Stimulated activated naive B cell treated with anti-CD40 and anti-IgM and Interleukin-4, amounts not matched to agents 10 μg/mL and 1 μg/mL and 100 μg/mL, for 72 hours (primary cell): ENCODE measurements around the gene CYP4Z1.
"Not testable (repeated sequence)": the region's sequence is repeated elsewhere in the genome, so short reads cannot be mapped to it uniquely, and the experiment has no call there.

Experiments
- ATAC-seq, 2 donors: fragments of 150-1000 bp; cut with Tn5 transposase; replicated peaks; 2 replicates each; pipeline ENCODE4 v1.10.0; 2021; ENCODE audit warnings: moderate library complexity in 1 of 2
- DNase-seq: peaks from one replicate; pipeline ENCODE4 v3.0.0; 2021
- H3K27ac Mint-ChIP-seq: one replicate; pipeline ENCODE4 v1.8.0; 2022; ENCODE audit warnings: mild to moderate bottlenecking, mixed read lengths
- H3K27me3 Mint-ChIP-seq, 2 donors: one replicate each; pipeline ENCODE4 v1.8.0; 2022; ENCODE audit warnings: mixed read lengths in 2 of 2
- H3K36me3 Mint-ChIP-seq, 2 donors: one replicate each; pipeline ENCODE4 v1.8.0; 2022; ENCODE audit warnings: mixed read lengths in 2 of 2, mild to moderate bottlenecking in 1 of 2
- H3K4me1 Mint-ChIP-seq, 2 donors: one replicate each; pipeline ENCODE4 v1.8.0; 2022; ENCODE audit warnings: mixed read lengths in 2 of 2, mild to moderate bottlenecking in 1 of 2
- H3K4me3 Mint-ChIP-seq, 2 donors: one replicate each; pipeline ENCODE4 v1.8.0; 2022; ENCODE audit warnings: mild to moderate bottlenecking in 2 of 2, mixed read lengths in 2 of 2, moderate library complexity in 1 of 2
- H3K9me3 Mint-ChIP-seq, 2 donors: one replicate each; pipeline ENCODE4 v1.8.0; 2022; ENCODE audit warnings: mixed read lengths in 2 of 2, mild to moderate bottlenecking in 1 of 2

Gene CYP4Z1

GRCh38 chr1:47067097-47067594, at the start of gene CYP4Z1:
Gene CYP4Z1 (plus strand): TSS chr1:47067231. CDS start chr1:47067491, 260 bp downstream.
- no peak for ATAC-seq
- H3K4me1 Mint-ChIP-seq = no peaks in the 10 kb centered on the region
- H3K27me3 Mint-ChIP-seq = peaks cover 9 to 17% of the 10 kb centered on the region in 2 donors
- H3K4me3 Mint-ChIP-seq = no peak within 1 kb of the TSS
- no peaks in the 10 kb centered on the region for H3K9me3 Mint-ChIP-seq
- H3K36me3 Mint-ChIP-seq = no peaks in the 10 kb centered on the region
- H3K27ac Mint-ChIP-seq = no peak within 1 kb of the TSS
- no peak for DNase-seq

DNA sequence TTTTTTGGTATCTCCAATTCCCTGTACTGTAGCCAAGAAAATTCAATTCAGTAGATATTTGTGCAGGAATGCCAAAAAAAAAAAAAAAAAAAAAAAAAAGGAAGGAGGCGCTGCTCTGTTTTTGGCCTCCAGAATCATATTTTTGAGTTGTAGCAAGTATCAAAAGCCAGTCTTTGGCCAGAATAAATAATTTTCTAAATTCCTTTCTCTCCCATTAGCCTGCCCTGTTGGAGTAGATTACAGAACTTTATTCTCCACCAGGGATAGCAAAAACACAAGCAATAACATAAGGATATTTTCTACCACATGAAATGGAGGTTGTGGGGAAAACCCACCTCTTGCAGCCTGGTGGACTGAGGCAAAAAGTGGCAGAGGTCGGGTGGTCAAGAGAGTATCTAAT, 46.0 kb upstream of the CYP4Z1 start:
- H3K36me3 Mint-ChIP-seq = no peaks in the 10 kb centered on the region
- DNase-seq = no peak
- peaks cover 34 to 52% of the 10 kb centered on the region in 2 donors for H3K27me3 Mint-ChIP-seq
- H3K4me1 Mint-ChIP-seq = no peaks in the 10 kb centered on the region
- no peak overlapping the region for H3K27ac Mint-ChIP-seq
- H3K9me3 Mint-ChIP-seq = peaks cover 0 to 1% of the 10 kb centered on the region in 2 donors
- no peak overlapping the region for H3K4me3 Mint-ChIP-seq
- no peak for ATAC-seq

DNA sequence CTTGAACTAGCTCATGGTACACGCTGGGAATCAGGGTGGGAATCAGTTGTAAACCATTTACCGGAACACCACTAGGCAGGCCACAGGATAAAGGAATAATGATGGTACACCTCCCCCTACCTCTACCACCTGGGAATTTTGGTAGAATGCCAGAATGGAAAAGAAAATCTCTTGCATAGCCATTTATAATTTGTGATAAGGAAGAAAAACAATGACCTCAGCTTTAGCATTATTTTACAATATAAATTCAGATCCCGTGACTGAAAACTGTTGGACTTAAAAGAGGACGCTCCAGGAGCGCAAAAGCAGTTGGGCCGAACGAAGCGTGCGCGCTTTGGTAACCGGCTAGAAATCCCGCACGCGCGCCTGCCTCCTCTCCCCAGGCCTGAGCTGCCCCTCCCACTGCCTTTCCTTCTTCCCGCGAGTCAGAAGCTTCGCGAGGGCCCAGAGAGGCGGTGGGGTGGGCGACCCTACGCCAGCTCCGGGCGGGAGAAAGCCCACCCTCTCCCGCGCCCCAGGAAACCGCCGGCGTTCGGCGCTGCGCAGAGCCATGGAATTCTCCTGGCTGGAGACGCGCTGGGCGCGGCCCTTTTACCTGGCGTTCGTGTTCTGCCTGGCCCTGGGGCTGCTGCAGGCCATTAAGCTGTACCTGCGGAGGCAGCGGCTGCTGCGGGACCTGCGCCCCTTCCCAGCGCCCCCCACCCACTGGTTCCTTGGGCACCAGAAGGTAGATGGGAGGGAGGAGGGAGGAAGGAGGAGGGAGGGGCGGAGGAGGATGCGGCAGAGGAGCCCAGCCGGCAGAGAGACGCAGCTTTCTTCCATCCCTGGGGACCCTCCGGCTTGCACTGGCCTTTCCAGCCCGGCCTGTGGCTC, 43.5 kb upstream of the CYP4Z1 start, which contains the start of gene CYP4X1:
TSS of gene CYP4X1 (plus strand) at position 402 of the 873 bp plus-strand sequence. CDS start at position 551, 149 bp downstream.
- H3K4me3 Mint-ChIP-seq = no peak within 1 kb of the TSS
- H3K27me3 Mint-ChIP-seq = peaks cover 30 to 57% of the 10 kb centered on the region in 2 donors
- ATAC-seq (no peak), DNase-seq (no peak)
- no peaks in the 10 kb centered on the region for H3K9me3 Mint-ChIP-seq
- no peaks in the 10 kb centered on the region for H3K36me3 Mint-ChIP-seq
- no peak within 1 kb of the TSS for H3K27ac Mint-ChIP-seq
- H3K4me1 Mint-ChIP-seq = no peaks in the 10 kb centered on the region

DNA sequence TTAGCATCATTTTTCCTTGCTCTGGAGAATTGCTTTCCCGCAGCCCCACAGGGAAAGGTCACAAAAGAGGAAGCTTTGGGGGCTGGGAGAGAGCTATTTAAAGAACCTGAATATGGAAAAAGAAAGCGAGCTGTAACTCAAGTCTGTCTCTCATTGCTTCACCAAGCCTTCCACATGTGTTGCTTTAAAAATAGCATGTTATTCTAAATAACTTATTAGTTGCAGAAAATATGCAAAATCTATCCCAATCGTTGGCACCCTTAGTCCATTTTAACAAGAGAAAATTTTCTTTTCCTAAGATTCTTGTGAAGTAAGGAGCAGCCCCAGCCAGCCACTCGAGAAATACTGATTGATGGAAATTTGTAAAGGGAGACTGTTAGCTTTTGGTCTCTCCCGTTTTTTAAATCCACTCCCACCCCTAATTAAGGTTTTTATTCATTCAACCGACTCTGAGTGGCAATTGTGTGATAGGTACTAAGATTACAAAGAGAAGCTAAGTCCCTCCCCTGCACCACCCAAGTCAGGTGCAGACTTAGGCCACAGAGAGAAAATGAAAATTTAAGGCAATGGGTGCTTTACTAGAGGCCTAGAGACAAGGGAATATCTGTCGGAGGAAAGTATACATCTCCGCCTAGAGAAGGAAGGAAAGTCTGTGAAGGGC, 42.8 kb upstream of the CYP4Z1 start:
- no peak for ATAC-seq
- H3K9me3 Mint-ChIP-seq = no peaks in the 10 kb centered on the region
- peaks cover 32 to 57% of the 10 kb centered on the region in 2 donors for H3K27me3 Mint-ChIP-seq
- DNase-seq = no peak
- no peaks in the 10 kb centered on the region for H3K36me3 Mint-ChIP-seq
- no peaks in the 10 kb centered on the region for H3K4me1 Mint-ChIP-seq
- H3K27ac Mint-ChIP-seq = no peak overlapping the region
- no peak overlapping the region for H3K4me3 Mint-ChIP-seq

GRCh38 chr1:47030170-47030805, 36.7 kb upstream of the CYP4Z1 start:
- no peaks in the 10 kb centered on the region for H3K4me1 Mint-ChIP-seq
- no peak overlapping the region for H3K27ac Mint-ChIP-seq
- ATAC-seq (no peak), DNase-seq (no peak)
- H3K9me3 Mint-ChIP-seq = no peaks in the 10 kb centered on the region
- H3K36me3 Mint-ChIP-seq = no peaks in the 10 kb centered on the region
- no peak overlapping the region for H3K4me3 Mint-ChIP-seq
- peaks cover 14 to 37% of the 10 kb centered on the region in 2 donors for H3K27me3 Mint-ChIP-seq

GRCh38 chr1:47031059-47031458, 36.0 kb upstream of the CYP4Z1 start:
- Mint-ChIP-seq H3K27ac (no peak overlapping the region), H3K4me3 (no peak overlapping the region), H3K9me3 (no peaks in the 10 kb centered on the region), H3K36me3 (no peaks in the 10 kb centered on the region), H3K4me1 (no peaks in the 10 kb centered on the region), H3K27me3 (peaks cover 12 to 30% of the 10 kb centered on the region in 2 donors)
- no peak for ATAC-seq
- no peak for DNase-seq

GRCh38 chr1:47031585-47031984, 35.4 kb upstream of the CYP4Z1 start:
- H3K4me3 Mint-ChIP-seq = no peak overlapping the region
- H3K27me3 Mint-ChIP-seq = peaks cover 12 to 30% of the 10 kb centered on the region in 2 donors
- H3K36me3 Mint-ChIP-seq = no peaks in the 10 kb centered on the region
- no peak for ATAC-seq
- no peak overlapping the region for H3K27ac Mint-ChIP-seq
- H3K4me1 Mint-ChIP-seq = no peaks in the 10 kb centered on the region
- no peaks in the 10 kb centered on the region for H3K9me3 Mint-ChIP-seq
- DNase-seq = no peak

DNA sequence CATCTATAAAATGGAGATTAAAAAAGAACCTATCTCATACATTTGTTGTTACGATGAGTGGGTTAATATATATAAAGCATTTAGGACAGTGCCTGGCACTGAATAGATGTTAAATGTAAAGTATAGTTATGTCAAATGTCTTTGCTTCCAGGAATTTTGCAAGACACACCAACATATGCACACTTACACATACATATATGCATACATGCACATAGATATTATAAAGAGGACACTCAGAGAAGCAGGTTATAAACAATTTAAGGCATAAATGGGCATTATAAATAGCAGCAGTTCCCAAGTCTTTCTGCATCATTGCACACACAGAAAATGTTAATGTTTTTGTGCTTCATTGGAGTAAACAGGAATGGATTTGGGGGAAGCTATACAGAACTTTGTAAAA, 30.3 kb upstream of the CYP4Z1 start:
- Mint-ChIP-seq H3K4me1 (no peaks in the 10 kb centered on the region), H3K36me3 (no peaks in the 10 kb centered on the region), H3K9me3 (no peaks in the 10 kb centered on the region), H3K4me3 (no peak overlapping the region), H3K27ac (no peak overlapping the region), H3K27me3 (peaks cover 7 to 12% of the 10 kb centered on the region in 2 donors)
- no peak for ATAC-seq
- no peak for DNase-seq

DNA sequence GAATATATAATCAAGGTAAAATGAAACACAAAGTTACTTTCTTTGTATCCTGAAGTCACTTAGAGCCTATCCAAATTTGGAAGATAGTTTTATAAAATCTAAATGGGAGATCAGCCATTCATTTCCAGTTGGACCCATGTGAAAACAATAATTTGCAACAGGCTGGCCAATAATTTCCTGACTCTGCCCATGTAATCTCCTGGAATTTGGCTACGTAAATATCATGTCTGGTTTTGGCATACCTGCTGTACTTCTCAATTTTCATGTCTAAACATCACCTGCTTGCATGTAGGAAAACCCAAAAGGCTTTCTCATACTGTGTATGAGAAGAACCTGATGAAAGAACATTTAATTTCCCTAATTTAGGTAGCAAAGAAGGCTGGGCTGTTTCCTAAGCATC, 7.7 kb upstream of the CYP4Z1 start:
- Mint-ChIP-seq H3K27ac (no peak overlapping the region), H3K36me3 (peaks cover 0 to 4% of the 10 kb centered on the region in 2 donors), H3K4me1 (no peaks in the 10 kb centered on the region), H3K9me3 (peaks cover 8 to 9% of the 10 kb centered on the region in 2 donors), H3K4me3 (no peak overlapping the region), H3K27me3 (peaks cover 21 to 46% of the 10 kb centered on the region in 2 donors)
- ATAC-seq = no peak
- no peak for DNase-seq

GRCh38 chr1:47069080-47069479, 2.0 kb downstream of the CYP4Z1 start:
- not testable (repeated sequence) for H3K4me1 Mint-ChIP-seq, H3K36me3 Mint-ChIP-seq, H3K9me3 Mint-ChIP-seq, H3K4me3 Mint-ChIP-seq, ATAC-seq, H3K27ac Mint-ChIP-seq, DNase-seq, H3K27me3 Mint-ChIP-seq

DNA sequence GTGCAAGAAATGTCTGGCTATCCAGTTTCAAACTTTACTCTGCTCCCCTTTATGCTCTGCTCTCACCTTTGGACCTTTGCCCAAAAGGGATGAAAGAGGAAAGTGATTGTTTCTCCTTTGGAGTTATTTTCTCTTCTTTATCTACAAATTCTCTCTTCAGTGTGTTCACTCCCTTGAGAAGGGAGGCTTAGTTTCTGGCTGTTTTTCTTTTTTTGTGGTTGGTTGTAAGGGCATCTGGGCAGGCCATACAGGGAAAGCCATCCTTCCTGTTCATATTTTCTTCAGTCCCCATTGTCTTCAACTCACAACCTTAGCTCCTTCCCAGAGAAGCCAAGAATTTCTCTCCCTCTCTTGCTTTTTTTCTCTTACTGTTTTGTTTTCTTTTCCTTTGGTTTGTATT, 2.5 kb downstream of the CYP4Z1 start:
- not testable (repeated sequence) for H3K9me3 Mint-ChIP-seq, H3K4me1 Mint-ChIP-seq, ATAC-seq, H3K36me3 Mint-ChIP-seq, H3K27ac Mint-ChIP-seq, DNase-seq, H3K4me3 Mint-ChIP-seq, H3K27me3 Mint-ChIP-seq

DNA sequence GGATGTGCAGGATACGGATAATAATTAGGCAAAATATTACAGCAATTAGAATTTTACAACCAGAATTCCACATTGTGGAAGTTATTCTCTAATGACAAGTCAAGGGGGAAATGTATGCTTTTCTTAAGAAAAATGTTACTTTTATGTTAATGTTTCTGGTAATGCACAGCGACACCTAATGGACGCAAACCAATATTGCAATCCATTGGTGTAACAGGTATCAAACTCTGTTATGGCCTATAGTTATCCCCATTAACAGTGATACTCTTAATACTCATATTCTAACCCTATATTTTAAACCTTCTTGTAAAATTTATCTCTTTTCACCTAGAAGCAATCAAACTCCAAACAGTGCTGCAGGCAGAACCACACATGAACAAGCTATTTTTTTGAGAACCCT, 22.3 kb downstream of the CYP4Z1 start:
- not testable (repeated sequence) for ATAC-seq, H3K27ac Mint-ChIP-seq, H3K9me3 Mint-ChIP-seq, H3K27me3 Mint-ChIP-seq, H3K36me3 Mint-ChIP-seq, H3K4me3 Mint-ChIP-seq, H3K4me1 Mint-ChIP-seq, DNase-seq

DNA sequence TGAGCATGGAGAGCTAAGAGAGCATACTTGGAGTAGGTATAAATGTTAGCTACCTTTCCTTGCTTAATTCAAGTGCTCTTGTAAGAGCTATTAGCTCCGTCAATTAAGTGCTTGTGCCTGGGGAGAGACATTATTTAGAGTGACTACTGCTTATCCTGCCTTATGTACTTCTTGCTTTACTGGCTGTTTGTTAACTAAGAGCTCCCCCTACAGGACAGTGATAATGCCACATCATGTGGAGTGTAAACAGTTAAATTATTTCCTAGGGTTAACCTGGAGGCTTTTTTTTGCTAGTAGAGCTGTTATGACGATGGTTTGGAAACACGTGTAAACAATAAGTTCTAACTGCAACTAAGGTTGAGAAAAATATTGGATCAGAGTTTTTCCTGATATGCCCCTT, 24.4 kb downstream of the CYP4Z1 start:
- H3K4me3 Mint-ChIP-seq, H3K27ac Mint-ChIP-seq, DNase-seq, H3K27me3 Mint-ChIP-seq, H3K4me1 Mint-ChIP-seq, H3K9me3 Mint-ChIP-seq, H3K36me3 Mint-ChIP-seq, ATAC-seq: not testable (repeated sequence)

- DNase-seq (no peak), ATAC-seq (no peak)
- Mint-ChIP-seq H3K36me3 (peaks cover 0 to 4% of the 10 kb centered on the region in 2 donors), H3K4me3 (no peak overlapping the region), H3K27me3 (peaks cover 15 to 17% of the 10 kb centered on the region in 2 donors), H3K27ac (no peak overlapping the region), H3K9me3 (peaks cover 9 to 15% of the 10 kb centered on the region in 2 donors), H3K4me1 (no peaks in the 10 kb centered on the region)
Observed at GRCh38 chr1:47104816-47105215, 37.8 kb downstream of the CYP4Z1 start.
